Stimulated activated CD8-positive, alpha-beta memory T cell treated with anti-CD3 and anti-CD28 coated beads, Interleukin-7, amount 100 ng/mL, for 24 hours (primary cell): ENCODE data around the gene GJE1.

ENCODE experiments used
- DNase-seq: peaks from one replicate; pipeline ENCODE4 v3.0.0-alpha.2; 2020; ENCODE audit warnings: low read depth

Gene GJE1

GRCh38 chr6:142165227-142165626 is 32.5 kb downstream of the GJE1 start:
- DNase-seq = no peak

- DNase-seq = no peak
Observed at GRCh38 chr6:142167071-142167470, 34.3 kb downstream of the GJE1 start.

DNA sequence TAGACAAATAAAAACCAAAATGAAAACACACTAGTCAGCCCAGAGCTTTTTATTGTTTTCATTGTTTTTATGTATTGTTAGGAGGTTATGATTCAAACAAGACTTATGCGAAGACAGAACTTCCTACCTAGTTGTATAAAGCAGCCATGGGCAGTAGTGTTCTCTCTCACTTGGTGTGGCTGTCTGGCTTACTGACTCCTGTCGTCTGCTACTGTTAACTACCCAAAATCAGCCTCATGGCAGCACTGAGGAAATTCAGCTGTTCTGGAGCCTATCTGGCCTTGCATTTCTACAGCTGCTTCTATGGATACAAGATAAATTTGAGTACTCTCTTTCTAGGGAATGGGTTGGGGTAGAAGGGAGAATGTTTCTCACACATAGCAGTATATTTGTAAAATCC is 34.8 kb downstream of the GJE1 start:
- no peak for DNase-seq

DNA sequence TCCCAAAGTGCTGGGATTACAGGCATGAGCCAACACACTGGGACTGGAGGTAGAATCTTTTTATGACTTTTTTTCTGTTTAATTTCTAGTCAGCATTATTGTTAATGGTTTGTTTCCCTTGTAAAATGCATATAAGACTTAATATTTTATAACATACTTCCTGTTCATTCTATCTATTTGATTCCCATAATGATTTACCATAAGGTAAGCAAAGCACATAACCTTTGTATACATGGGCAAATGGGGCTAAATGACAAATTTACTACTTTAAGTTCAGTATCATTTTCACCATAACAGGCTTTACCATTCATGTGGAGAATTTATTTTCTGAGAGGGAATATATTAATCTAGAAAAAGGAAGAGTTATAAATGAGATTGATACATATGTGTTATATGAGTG is 38.6 kb downstream of the GJE1 start:
- DNase-seq = no peak

DNA sequence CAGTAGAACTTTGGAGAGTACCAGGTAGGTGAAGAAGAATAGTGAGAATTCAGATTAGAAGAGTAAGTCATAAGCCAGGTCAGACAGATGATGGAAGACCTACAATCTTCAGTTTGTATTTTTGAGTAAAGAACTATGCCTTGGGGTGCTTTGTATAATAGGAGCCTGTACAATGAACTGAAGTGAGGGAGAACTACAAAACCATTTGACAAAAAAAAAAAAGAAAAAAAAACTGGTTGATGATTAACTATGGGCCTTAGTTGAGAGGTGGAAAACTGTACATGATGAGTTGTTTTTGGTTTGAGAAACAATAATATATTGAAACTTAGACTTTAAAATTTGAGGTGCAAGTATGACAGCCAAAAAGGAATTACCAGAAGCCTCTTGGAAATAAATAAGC is 40.0 kb downstream of the GJE1 start:
- DNase-seq = no peak

DNA sequence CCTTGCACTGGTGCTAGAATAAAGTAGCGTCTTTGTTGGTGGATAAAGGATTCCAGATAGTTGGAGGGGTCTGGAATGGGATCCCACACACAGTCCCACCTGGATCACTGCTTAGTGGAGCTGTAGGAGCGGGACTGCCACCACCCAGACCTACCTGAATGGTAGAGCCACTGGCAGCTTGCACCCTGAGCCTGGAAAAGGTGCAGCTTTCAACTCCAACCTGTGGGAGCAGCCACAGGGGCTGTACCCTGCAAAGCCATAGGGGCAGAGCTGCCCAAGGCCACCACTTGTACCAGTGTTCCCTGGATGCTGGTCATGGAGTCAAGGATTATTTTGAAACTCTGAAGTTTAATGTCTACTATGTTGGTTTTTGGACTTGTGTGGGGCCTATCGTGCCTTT is 41.3 kb downstream of the GJE1 start:
- DNase-seq = no peak

- no peak for DNase-seq
Observed at GRCh38 chr6:142174703-142175102, 42.0 kb downstream of the GJE1 start.

DNA sequence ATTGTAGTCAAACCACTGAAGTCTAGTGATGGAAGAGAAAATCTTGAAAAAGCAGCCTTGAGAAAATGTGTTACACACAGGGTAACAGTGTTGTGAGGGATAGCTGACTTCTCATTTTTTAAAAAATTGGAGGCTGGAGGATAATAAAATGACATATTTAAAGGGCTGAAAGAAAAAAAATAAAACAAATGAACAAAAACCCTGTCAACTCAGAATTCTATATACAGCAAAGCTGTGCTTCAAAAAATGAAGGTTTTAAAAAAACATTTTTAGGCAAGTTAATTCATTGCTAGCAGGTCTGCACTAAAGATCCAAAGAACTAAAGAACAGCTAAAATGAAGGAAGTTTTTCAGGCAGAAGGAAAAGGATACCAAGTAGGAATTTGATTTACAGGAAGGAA is 45.4 kb downstream of the GJE1 start:
- DNase-seq = no peak

GRCh38 chr6:142182004-142182403 is 49.3 kb downstream of the GJE1 start:
- DNase-seq = no peak

- no peak for DNase-seq
Observed at GRCh38 chr6:142183351-142183750, 50.6 kb downstream of the GJE1 start.

DNA sequence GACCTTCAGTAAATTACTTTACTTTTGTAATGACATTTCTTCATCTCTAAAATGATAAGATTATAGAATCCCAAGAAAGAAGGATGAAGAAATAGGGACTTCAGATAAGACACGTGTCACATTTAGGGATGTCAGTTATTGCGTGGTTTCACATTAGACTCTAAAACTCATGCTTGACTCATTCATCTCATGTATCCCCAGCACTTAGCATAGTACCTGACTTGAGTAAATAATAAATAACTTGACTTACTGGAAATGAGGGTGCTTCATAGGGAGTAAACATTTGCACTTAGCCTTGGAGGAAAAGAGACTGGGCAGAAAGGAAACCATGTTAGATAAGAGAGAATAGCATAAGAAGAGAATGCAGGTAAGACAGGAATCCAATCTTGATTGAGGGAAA is 51.6 kb downstream of the GJE1 start:
- no peak for DNase-seq
